G401 (cell line): ENCODE data around the gene AFTPH. TPM values are rescaled to one million over a fixed set of nuclear protein-coding genes. Genes with fewer than 3 reads are reported as not detected.
A peak's percentile ranks its signal among the peaks of the same experiment; 100 is the strongest.

Experiments
- DNase-seq: peaks from one replicate; pipeline ENCODE4 v3.0.0-alpha.2; 2015; ENCODE audit warnings: low spot score
- in situ Hi-C: cut with HindIII; loops from 2 replicates; pipeline ENCODE4 v1.10.0; 2016; ENCODE audit warnings: low sequenced_read_pairs, mixed read lengths
- total RNA-seq: library from RNA; depleted of rRNA; stranded (reverse); fragments of >200 nt; shearing (Covaris generic); gene quantifications from 2 replicates; pipeline ENCODE4 v1.2.3, GENCODE V29; 2014

Gene AFTPH
- total RNA-seq, 1 experiment from 2014 or later = 15.8 TPM

- no peak for DNase-seq
- in situ Hi-C loops = no loop called here
Observed at GRCh38 chr2:64605991-64606478, 81.9 kb downstream of the AFTPH start.

GRCh38 chr2:64606479-64607363, 82.6 kb downstream of the AFTPH start:
- no peak for DNase-seq
- in situ Hi-C loops = no loop called here

- in situ Hi-C loops = no loop called here
- DNase-seq = no peak
Observed at GRCh38 chr2:64607381-64608304, 83.5 kb downstream of the AFTPH start.

- in situ Hi-C loops = no loop called here
- DNase-seq = no peak
Observed at GRCh38 chr2:64608867-64609226, 84.7 kb downstream of the AFTPH start.

- DNase-seq = no peak
- in situ Hi-C loops = no loop called here
Observed at GRCh38 chr2:64609227-64609941, 85.3 kb downstream of the AFTPH start.

- in situ Hi-C loops = no loop called here
- DNase-seq = no peak
Observed at GRCh38 chr2:64609942-64610281, 85.8 kb downstream of the AFTPH start.

- no peak for DNase-seq
- in situ Hi-C loops = no loop called here
Observed at GRCh38 chr2:64610316-64610855, 86.3 kb downstream of the AFTPH start.

GRCh38 chr2:64612575-64613195, 88.6 kb downstream of the AFTPH start:
- DNase-seq = no peak
- in situ Hi-C loops = no loop called here

GRCh38 chr2:64613276-64613675, 89.1 kb downstream of the AFTPH start:
- DNase-seq = no peak
- in situ Hi-C loops = no loop called here

- in situ Hi-C loops = no loop called here
- DNase-seq = no peak
Observed at GRCh38 chr2:64615192-64615763, 91.2 kb downstream of the AFTPH start.

- in situ Hi-C loops = no loop called here
- DNase-seq = no peak
Observed at GRCh38 chr2:64615844-64616536, 91.9 kb downstream of the AFTPH start.

- DNase-seq = no peak
- in situ Hi-C loops = no loop called here
Observed at GRCh38 chr2:64617631-64618151, 93.6 kb downstream of the AFTPH start.

GRCh38 chr2:64620661-64621060, 96.5 kb downstream of the AFTPH start:
- DNase-seq = no peak
- in situ Hi-C loops = no loop called here

GRCh38 chr2:64622443-64623241, 98.5 kb downstream of the AFTPH start:
- DNase-seq = peak; percentile 37
- in situ Hi-C loops = no loop called here

GRCh38 chr2:64623242-64623850, 99.2 kb downstream of the AFTPH start:
- in situ Hi-C loops = no loop called here
- DNase-seq = no peak

- in situ Hi-C loops = no loop called here
- no peak for DNase-seq
Observed at GRCh38 chr2:64624108-64624610, 100.0 kb downstream of the AFTPH start.
